Right lobe of liver (tissue), 4 donors: Measurements from ENCODE around the gene NOTUM.

Experiments used
- CTCF ChIP-seq, 4 donors: fragments of 200-600 bp in 3 of 4; fragments of 450-650 bp in 1 of 4; IDR thresholded peaks; one replicate each; pipeline versions ENCODE4 v1.5.1 to v1.8.0; 2016 to 2022; ENCODE audit warnings: antibody characterized with exemption in 4 of 4, mild to moderate bottlenecking in 2 of 4
- POLR2A ChIP-seq: fragments of 450-650 bp; IDR thresholded peaks from one replicate; pipeline ENCODE4 v1.6.1; 2017; ENCODE audit warnings: antibody characterized with exemption, mild to moderate bottlenecking
- donor health status: DM: no; HTN: no; CAD: no.
- donor health status: DM: no; HTN: no; CAD: no.
- donor health status: DM: no; HTN: yes; CAD: no.

- no peak for TF ChIP-seq CTCF (IDR thresholded peaks at IDR 0.05)
- no peak for TF ChIP-seq POLR2A
These were observed 56.9 kb downstream of the NOTUM start for GRCh38 chr17:81903896-81904599.
